Transverse colon (tissue), 4 donors: ENCODE results near the gene ATG13. TPM values are rescaled to one million over a fixed set of nuclear protein-coding genes. Genes with fewer than 3 reads are reported as not detected.

Experiments
- DNase-seq: peaks from one replicate; pipeline ENCODE4 v3.0.0-alpha.2; 2019
- H3K27ac ChIP-seq, 4 donors: fragments of 200-600 bp; sonication (generic); 2 replicates each; pipeline ENCODE4 v1.5.1; 2016 to 2018; ENCODE audit warnings: inconsistent platforms in 4 of 4
- H3K27me3 ChIP-seq: fragments of 200-600 bp; sonication (generic); 2 replicates; pipeline ENCODE4 v1.5.1; 2017; ENCODE audit warnings: inconsistent platforms
- H3K36me3 ChIP-seq, 4 donors: fragments of 200-600 bp; sonication (generic); 2 replicates each; pipeline ENCODE4 v1.5.1; 2017 to 2019; ENCODE audit warnings: inconsistent platforms in 4 of 4
- H3K4me1 ChIP-seq, 4 donors: fragments of 200-600 bp; sonication (generic); 2 replicates each; pipeline ENCODE4 v1.5.1; 2017 to 2020; ENCODE audit warnings: inconsistent platforms in 4 of 4
- H3K4me3 ChIP-seq, 4 donors: fragments of 200-600 bp; sonication (generic); 1 replicate in 1 of 4; 2 replicates in 3 of 4; pipeline versions ENCODE4 v1.5.1 to v1.6.1; 2017 to 2019; ENCODE audit warnings: inconsistent platforms in 4 of 4
- H3K9me3 ChIP-seq, 2 donors: fragments of 200-600 bp; sonication (generic); 2 replicates each; pipeline ENCODE4 v1.5.1; 2017 to 2019; ENCODE audit warnings: inconsistent platforms in 2 of 2
- CTCF ChIP-seq, 5 experiments: fragments of 200-600 bp in 3 of 5; fragments of 450-650 bp in 2 of 5; sonication (generic) in 3 of 5; IDR thresholded peaks; 1 replicate in 2 of 5; 2 replicates in 3 of 5; pipeline ENCODE4 v1.5.1; 2016 to 2017; ENCODE audit warnings: antibody characterized with exemption in 5 of 5, inconsistent platforms in 3 of 5, mild to moderate bottlenecking in 2 of 5, moderate library complexity in 1 of 5
- EP300 ChIP-seq: sonication (generic); formaldehyde crosslinking; IDR thresholded peaks from one replicate; pipeline ENCODE4 v1.6.1; 2017; ENCODE audit warnings: antibody characterized with exemption, low read depth
- POLR2A ChIP-seq: fragments of 450-650 bp; IDR thresholded peaks from one replicate; pipeline ENCODE4 v1.6.1; 2016; ENCODE audit warnings: antibody characterized with exemption, mild to moderate bottlenecking, moderate library complexity
- POLR2AphosphoS5 ChIP-seq, 3 donors: sonication (generic); formaldehyde crosslinking; IDR thresholded peaks; one replicate each; pipeline ENCODE4 v1.6.1; 2016; ENCODE audit warnings: antibody characterized with exemption in 3 of 3
- WGBS, 2 donors: methylation state at CpG; one replicate each; pipeline ENCODE4 v1.1.5; 2018; ENCODE audit warnings: low coverage in 1 of 2; 5-methylcytosine and 5-hydroxymethylcytosine counted together
- in situ Hi-C, 4 donors: fragments of 200-750 bp; cut with MboI; loops; one replicate each; pipeline versions ENCODE4 v1.15.0 to v1.15.1; 2017; ENCODE audit warnings: low sequenced_read_pairs in 3 of 4, low pct_ligation_motif_present in 1 of 4, low pct_unique_long_range_greater_than_20kb in 1 of 4
- intact Hi-C: fragments of 100-400 bp; cut with DNase I; formaldehyde crosslinking; loops from one replicate; pipeline ENCODE4 v1.15.1; 2023; ENCODE audit warnings: low total_unique reads
- total RNA-seq, 4 donors: library from RNA; depleted of rRNA; stranded (reverse); fragments of >200 nt; gene quantifications; one replicate each; pipeline ENCODE4 v1.1.0, GENCODE V29; 2016

Gene ATG13
- total RNA-seq, 4 donors from 2014 or later = 40.8 to 128 (median 112) TPM

GRCh38 chr11:46628961-46629360 is 11.6 kb downstream of the ATG13 start:
- TF ChIP-seq POLR2AphosphoS5 (IDR thresholded peaks at IDR 0.05) = no peak
- TF ChIP-seq POLR2A = no peak
- no peak for TF ChIP-seq CTCF (IDR thresholded peaks at IDR 0.05)
- TF ChIP-seq EP300 = no peak
- in situ Hi-C loops (no loop called here), intact Hi-C loops (no loop called here)
- WGBS, 2 donors = 88 to 100% methylated on average over 1 to 6 of the region's 6 CpGs
- H3K4me1 ChIP-seq = no peaks in the 10 kb centered on the region
- no peak overlapping the region for H3K27ac ChIP-seq
- no peak for DNase-seq
- H3K36me3 ChIP-seq = peaks cover 0 to 17% (median 7%) of the 10 kb centered on the region in 4 donors
- no peaks in the 10 kb centered on the region for H3K27me3 ChIP-seq
- no peak overlapping the region for H3K4me3 ChIP-seq
- H3K9me3 ChIP-seq = no peaks in the 10 kb centered on the region

- TF ChIP-seq POLR2A (no peak), EP300 (no peak), POLR2AphosphoS5 (IDR thresholded peaks at IDR 0.05) (no peak), CTCF (IDR thresholded peaks at IDR 0.05) (no peak)
- Histone ChIP-seq H3K4me1 (no peaks in the 10 kb centered on the region), H3K27me3 (no peaks in the 10 kb centered on the region), H3K9me3 (no peaks in the 10 kb centered on the region), H3K4me3 (no peak overlapping the region), H3K27ac (no peak overlapping the region), H3K36me3 (peaks cover 0 to 17% (median 7%) of the 10 kb centered on the region in 4 donors)
- no peak for DNase-seq
- intact Hi-C loops = no loop called here
- in situ Hi-C loops = no loop called here
- 100% methylated on average over 1 of the region's 1 CpG for WGBS, 2 donors
Measured at GRCh38 chr11:46630237-46630636, 12.9 kb downstream of the ATG13 start.

GRCh38 chr11:46631676-46632075 is 14.3 kb downstream of the ATG13 start:
- TF ChIP-seq POLR2A (no peak), POLR2AphosphoS5 (IDR thresholded peaks at IDR 0.05) (no peak), CTCF (IDR thresholded peaks at IDR 0.05) (no peak), EP300 (no peak)
- Histone ChIP-seq H3K4me3 (no peak overlapping the region), H3K9me3 (no peaks in the 10 kb centered on the region), H3K27ac (no peak overlapping the region), H3K36me3 (peaks cover 0 to 14% (median 6%) of the 10 kb centered on the region in 4 donors), H3K27me3 (no peaks in the 10 kb centered on the region), H3K4me1 (no peaks in the 10 kb centered on the region)
- 86% methylated on average over 2 of the region's 2 CpGs; no CpG with 5 or more reads in 1 of the 2 donors for WGBS, 2 donors
- DNase-seq = no peak
- intact Hi-C loops (no loop called here), in situ Hi-C loops (no loop called here)

- 88 to 94% methylated on average over 1 of the region's 1 CpG for WGBS, 2 donors
- no peak for DNase-seq
- Histone ChIP-seq H3K36me3 (peaks cover 0 to 14% (median 4%) of the 10 kb centered on the region in 4 donors), H3K4me1 (no peaks in the 10 kb centered on the region), H3K9me3 (no peaks in the 10 kb centered on the region), H3K27ac (no peak overlapping the region), H3K4me3 (no peak overlapping the region), H3K27me3 (no peaks in the 10 kb centered on the region)
- intact Hi-C loops = no loop called here
- TF ChIP-seq POLR2A = no peak
- in situ Hi-C loops = no loop called here
Measured at GRCh38 chr11:46632502-46632901, 15.1 kb downstream of the ATG13 start.
